NT2/D1 (cell line): ENCODE data around the gene GHDC.

ENCODE experiments used
- SUZ12 ChIP-seq: IDR thresholded peaks from 2 replicates; pipeline ENCODE4 v1.6.1; 2011; ENCODE audit not compliant: insufficient read length, insufficient read depth; ENCODE audit errors: extremely low read depth
- ZNF274 ChIP-seq: IDR thresholded peaks from 2 replicates; pipeline ENCODE4 v1.6.1; 2011; ENCODE audit warnings: mild to moderate bottlenecking, low read depth, low read length

DNA sequence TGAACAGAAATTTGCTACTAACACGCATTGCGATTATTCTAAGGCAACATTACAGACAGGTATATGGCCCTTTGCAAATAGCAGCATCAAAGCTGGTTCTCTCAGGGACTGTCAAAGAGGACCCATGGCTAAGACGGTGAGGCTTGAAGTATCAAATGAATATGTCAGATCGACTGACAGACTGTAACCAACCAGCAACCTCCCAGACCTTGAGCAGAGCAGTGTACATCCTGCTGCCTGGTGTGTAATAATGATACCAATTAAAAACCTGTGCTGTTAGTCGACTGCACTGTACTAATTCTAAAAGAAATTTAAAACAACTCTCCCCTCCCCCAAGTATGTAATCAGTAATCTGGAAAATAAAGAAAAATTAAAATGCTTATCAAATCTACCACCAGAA is 35.9 kb upstream of the GHDC start:
- TF ChIP-seq ZNF274 (no peak), SUZ12 (no peak)
